ENCODE data around the gene XRCC5.

The XRCC5 gene

DNA sequence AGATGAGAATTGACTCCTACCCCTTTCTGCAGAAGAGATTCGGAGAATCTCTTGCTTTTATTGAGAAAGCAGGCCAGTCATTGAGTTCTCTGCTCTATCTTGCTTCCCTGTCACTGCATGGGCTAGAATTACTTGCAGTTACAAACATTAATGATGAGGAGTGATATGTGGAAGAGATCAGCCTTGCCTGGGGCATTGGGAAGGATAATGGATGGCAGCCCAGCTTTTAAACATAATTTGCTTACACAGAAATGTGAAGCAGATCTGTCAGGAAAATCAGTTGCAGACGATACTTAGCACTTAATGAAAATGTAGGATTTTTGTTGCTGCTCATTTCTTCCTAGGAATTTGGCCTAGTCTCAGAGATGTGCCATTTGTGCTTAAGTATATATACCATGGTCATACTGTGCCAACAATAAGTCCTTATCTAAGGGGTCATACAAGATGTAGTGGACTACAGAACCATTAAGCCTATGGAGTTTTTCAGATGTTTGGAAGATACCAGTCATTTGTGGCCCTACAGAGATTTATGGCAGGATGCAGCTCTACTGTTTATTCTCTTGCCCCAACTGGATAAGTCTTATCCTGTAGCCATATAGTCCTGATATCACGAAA lies 92.7 kb downstream of the XRCC5 start:
- Histone ChIP-seq H3K36me3 (ENCODE audit: insufficient read depth, low read length) (peaks cover 98% of the 10 kb centered on the region), H3K9me3 (ENCODE audit: low read length) (no peaks in the 10 kb centered on the region), H3K79me2 (ENCODE audit: insufficient read depth, low read length) (no peaks in the 10 kb centered on the region), H3K27me3 (ENCODE audit: insufficient read depth, low read length) (no peaks in the 10 kb centered on the region), H3F3A (ENCODE audit: insufficient read depth, low read length) (no peaks in the 10 kb centered on the region), H2AFZ (ENCODE audit: low read length) (no peak overlapping the region), H3K4me2 (ENCODE audit: low read length) (no peak overlapping the region), H3K9ac (ENCODE audit: low read length) (no peak overlapping the region), H3K4me1 (ENCODE audit: insufficient read depth, low read length, severe bottlenecking) (no peaks in the 10 kb centered on the region), H3K27ac (ENCODE audit: low read depth, low read length, poor library complexity, severe bottlenecking) (no peak overlapping the region), H4K20me1 (ENCODE audit: insufficient read depth, low read length) (no peaks in the 10 kb centered on the region; the same call in 1 of the 2 replicates), H3K9me2 (ENCODE audit: low read depth, low read length) (no peaks in the 10 kb centered on the region), H3K4me3 (ENCODE audit: low read depth, low read length, poor library complexity, severe bottlenecking) (no peak overlapping the region)
- TF ChIP-seq, protein P1, sequence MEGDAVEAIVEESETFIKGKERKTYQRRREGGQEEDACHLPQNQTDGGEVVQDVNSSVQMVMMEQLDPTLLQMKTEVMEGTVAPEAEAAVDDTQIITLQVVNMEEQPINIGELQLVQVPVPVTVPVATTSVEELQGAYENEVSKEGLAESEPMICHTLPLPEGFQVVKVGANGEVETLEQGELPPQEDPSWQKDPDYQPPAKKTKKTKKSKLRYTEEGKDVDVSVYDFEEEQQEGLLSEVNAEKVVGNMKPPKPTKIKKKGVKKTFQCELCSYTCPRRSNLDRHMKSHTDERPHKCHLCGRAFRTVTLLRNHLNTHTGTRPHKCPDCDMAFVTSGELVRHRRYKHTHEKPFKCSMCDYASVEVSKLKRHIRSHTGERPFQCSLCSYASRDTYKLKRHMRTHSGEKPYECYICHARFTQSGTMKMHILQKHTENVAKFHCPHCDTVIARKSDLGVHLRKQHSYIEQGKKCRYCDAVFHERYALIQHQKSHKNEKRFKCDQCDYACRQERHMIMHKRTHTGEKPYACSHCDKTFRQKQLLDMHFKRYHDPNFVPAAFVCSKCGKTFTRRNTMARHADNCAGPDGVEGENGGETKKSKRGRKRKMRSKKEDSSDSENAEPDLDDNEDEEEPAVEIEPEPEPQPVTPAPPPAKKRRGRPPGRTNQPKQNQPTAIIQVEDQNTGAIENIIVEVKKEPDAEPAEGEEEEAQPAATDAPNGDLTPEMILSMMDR (IDR thresholded peaks at IDR 0.05; ENCODE audit: low read length) = no peak
- no peak for TF ChIP-seq EZH2 (IDR thresholded peaks at IDR 0.05; ENCODE audit: borderline replicate concordance, low read length)

DNA sequence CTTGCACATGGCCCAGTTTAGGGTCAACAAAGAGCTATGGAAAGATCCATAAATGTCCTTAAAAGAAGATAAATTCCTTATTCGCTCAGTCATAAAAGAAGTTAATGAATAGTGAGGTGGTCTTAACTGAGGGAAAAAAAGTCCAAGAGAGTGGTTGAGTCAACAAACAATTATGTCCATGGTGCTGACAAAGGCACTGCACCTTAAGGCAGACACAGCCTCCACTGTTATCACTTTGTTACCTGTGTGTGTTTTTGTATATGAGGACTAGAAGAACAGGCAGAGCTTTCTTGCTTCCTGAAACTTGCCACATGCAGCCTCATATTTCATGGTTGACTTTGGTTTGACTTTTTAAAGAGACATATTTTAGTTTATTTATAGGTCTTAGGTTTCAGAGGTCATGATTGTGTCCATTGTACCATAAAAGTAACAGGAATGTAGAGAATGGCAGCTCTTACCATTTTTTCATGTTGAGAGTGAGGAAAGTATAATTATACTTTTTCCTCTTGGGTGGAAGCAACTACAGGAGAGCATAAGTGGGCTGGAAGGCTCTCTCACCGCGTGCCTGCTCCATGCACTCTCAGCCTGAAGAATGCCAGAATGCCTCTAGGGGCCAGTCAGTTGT lies 93.6 kb downstream of the XRCC5 start:
- Histone ChIP-seq H3K79me2 (ENCODE audit: insufficient read depth, low read length) (no peaks in the 10 kb centered on the region), H3K9me3 (ENCODE audit: low read length) (no peaks in the 10 kb centered on the region), H4K20me1 (ENCODE audit: insufficient read depth, low read length) (no peaks in the 10 kb centered on the region; the same call in 1 of the 2 replicates), H2AFZ (ENCODE audit: low read length) (no peak overlapping the region), H3K4me3 (ENCODE audit: low read depth, low read length, poor library complexity, severe bottlenecking) (no peak overlapping the region), H3K9me2 (ENCODE audit: low read depth, low read length) (no peaks in the 10 kb centered on the region), H3K27me3 (ENCODE audit: insufficient read depth, low read length) (no peaks in the 10 kb centered on the region), H3K27ac (ENCODE audit: low read depth, low read length, poor library complexity, severe bottlenecking) (no peak overlapping the region), H3K4me2 (ENCODE audit: low read length) (no peak overlapping the region), H3K4me1 (ENCODE audit: insufficient read depth, low read length, severe bottlenecking) (no peaks in the 10 kb centered on the region), H3K9ac (ENCODE audit: low read length) (no peak overlapping the region), H3F3A (ENCODE audit: insufficient read depth, low read length) (no peaks in the 10 kb centered on the region), H3K36me3 (ENCODE audit: insufficient read depth, low read length) (peaks cover 98% of the 10 kb centered on the region)
- no peak for TF ChIP-seq EZH2 (IDR thresholded peaks at IDR 0.05; ENCODE audit: borderline replicate concordance, low read length)
- TF ChIP-seq, protein P1 (IDR thresholded peaks at IDR 0.05; ENCODE audit: low read length) = no peak

DNA sequence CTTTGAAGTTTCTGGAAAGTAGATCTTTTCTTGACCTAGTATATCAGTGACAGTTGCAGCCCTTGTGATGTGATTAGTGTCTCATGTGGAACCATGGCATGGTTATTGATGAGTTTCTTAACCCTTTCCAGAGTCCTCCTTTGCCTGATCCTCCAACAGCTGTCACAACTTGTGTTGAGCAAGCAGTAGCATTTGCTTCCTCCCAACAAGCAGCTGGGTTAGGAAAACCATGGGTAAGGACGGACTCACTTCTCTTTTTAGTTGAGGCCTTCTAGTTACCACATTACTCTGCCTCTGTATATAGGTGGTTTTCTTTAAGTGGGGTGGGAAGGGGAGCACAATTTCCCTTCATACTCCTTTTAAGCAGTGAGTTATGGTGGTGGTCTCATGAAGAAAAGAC lies 96.3 kb downstream of the XRCC5 start:
- H3K4me1 ChIP-seq (ENCODE audit: insufficient read depth, low read length, severe bottlenecking) = no peaks in the 10 kb centered on the region

More for the DNA sequence above, 96.3 kb downstream of the XRCC5 start:
- no peak overlapping the region for H3K27ac ChIP-seq (ENCODE audit: low read depth, low read length, poor library complexity, severe bottlenecking)
- H3K36me3 ChIP-seq (ENCODE audit: insufficient read depth, low read length) = peaks cover 94% of the 10 kb centered on the region
- no peak overlapping the region for H3K9ac ChIP-seq (ENCODE audit: low read length)
- no peaks in the 10 kb centered on the region for H3F3A ChIP-seq (ENCODE audit: insufficient read depth, low read length)
- no peak for TF ChIP-seq EZH2 (IDR thresholded peaks at IDR 0.05; ENCODE audit: borderline replicate concordance, low read length)
- TF ChIP-seq, protein P1 (IDR thresholded peaks at IDR 0.05; ENCODE audit: low read length) = no peak
- no peaks in the 10 kb centered on the region for H3K9me3 ChIP-seq (ENCODE audit: low read length)
- no peaks in the 10 kb centered on the region for H4K20me1 ChIP-seq (ENCODE audit: insufficient read depth, low read length)
- no peaks in the 10 kb centered on the region for H3K9me2 ChIP-seq (ENCODE audit: low read depth, low read length)
- no peak overlapping the region for H3K4me2 ChIP-seq (ENCODE audit: low read length)
- no peaks in the 10 kb centered on the region for H3K79me2 ChIP-seq (ENCODE audit: insufficient read depth, low read length)
- no peak overlapping the region for H3K4me3 ChIP-seq (ENCODE audit: low read depth, low read length, poor library complexity, severe bottlenecking)
- no peaks in the 10 kb centered on the region for H3K27me3 ChIP-seq (ENCODE audit: insufficient read depth, low read length)
- no peak overlapping the region for H2AFZ ChIP-seq (ENCODE audit: low read length)

All from OCI-LY1 (cell line).